ENCODE measurements around the gene DPRX.
"Not testable (repeated sequence)": the region's sequence is repeated elsewhere in the genome, so short reads cannot be mapped to it uniquely, and the experiment has no call there.

The DPRX gene

DNA sequence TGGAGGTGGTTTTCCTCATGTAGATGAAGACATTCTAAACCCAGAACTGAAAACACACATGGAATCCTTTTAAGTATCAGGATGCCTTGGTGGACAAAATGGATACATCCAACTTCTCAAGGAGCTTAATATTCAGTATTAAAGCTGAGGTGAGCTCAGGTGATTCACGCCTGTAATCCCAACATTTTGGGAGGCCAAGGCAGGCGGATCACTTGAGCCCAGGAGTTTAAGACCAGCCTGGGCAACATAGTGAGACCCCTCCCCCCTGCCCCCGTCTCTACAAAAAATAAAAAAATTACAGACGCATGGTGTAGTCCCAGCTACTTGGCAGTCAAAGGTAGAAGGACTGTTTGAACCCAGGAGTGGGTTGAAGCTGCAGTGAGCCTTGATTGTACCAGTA is 28.8 kb downstream of the DPRX start:
- no peak overlapping the region for H3K4me3 ChIP-seq (IDR thresholded peaks at IDR 0.05; ENCODE audit: insufficient read depth, low read depth, low read length)
- no peaks in the 10 kb centered on the region for H3K36me3 ChIP-seq (ENCODE audit: insufficient read depth)
- no peak overlapping the region for H2AFZ ChIP-seq (ENCODE audit: low read depth)
- H3K4me1 ChIP-seq (ENCODE audit: low read depth, poor library complexity, severe bottlenecking) = no peaks in the 10 kb centered on the region
- no peak overlapping the region for H3K27ac ChIP-seq
- H3K79me2 ChIP-seq (ENCODE audit: insufficient read depth, low read depth) = no peaks in the 10 kb centered on the region
- H3K9ac ChIP-seq = no peak overlapping the region
- H4K20me1 ChIP-seq (ENCODE audit: insufficient read depth) = no peaks in the 10 kb centered on the region
- TF ChIP-seq CTCF (conservative IDR thresholded peaks at IDR 0.05; ENCODE audit: low read depth, low read length) = no peak
- H3K4me2 ChIP-seq = no peak overlapping the region
- no peaks in the 10 kb centered on the region for H3K27me3 ChIP-seq (ENCODE audit: insufficient read depth, low read depth)

DNA sequence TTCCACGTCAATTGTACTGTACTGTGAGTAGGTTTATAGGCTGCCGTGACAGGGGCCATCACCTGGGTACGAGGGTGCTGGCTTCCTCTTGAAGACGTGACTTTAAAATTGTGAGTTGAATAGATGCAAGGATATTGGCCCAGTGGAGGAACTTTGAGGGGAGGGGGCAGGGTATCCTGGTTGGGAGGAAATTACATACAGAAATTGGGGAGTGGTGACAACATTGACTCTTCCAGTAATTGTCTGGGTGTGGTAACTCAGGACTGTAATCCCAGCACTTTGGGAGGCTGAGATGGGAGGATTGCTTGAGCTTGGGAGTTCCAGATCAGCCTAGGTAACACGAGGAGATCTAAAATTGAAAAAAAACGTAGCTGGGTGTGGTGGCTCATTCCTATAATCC is 30.4 kb downstream of the DPRX start:
- Histone ChIP-seq H3K9ac (no peak overlapping the region), H3K4me3 (IDR thresholded peaks at IDR 0.05; ENCODE audit: insufficient read depth, low read depth, low read length) (no peak overlapping the region), H3K27ac (no peak overlapping the region), H4K20me1 (ENCODE audit: insufficient read depth) (no peaks in the 10 kb centered on the region), H3K36me3 (ENCODE audit: insufficient read depth) (no peaks in the 10 kb centered on the region), H2AFZ (ENCODE audit: low read depth) (no peak overlapping the region), H3K79me2 (ENCODE audit: insufficient read depth, low read depth) (no peaks in the 10 kb centered on the region), H3K4me2 (no peak overlapping the region), H3K4me1 (ENCODE audit: low read depth, poor library complexity, severe bottlenecking) (no peaks in the 10 kb centered on the region), H3K27me3 (ENCODE audit: insufficient read depth, low read depth) (no peaks in the 10 kb centered on the region)
- TF ChIP-seq CTCF (conservative IDR thresholded peaks at IDR 0.05; ENCODE audit: low read depth, low read length) = no peak

- Histone ChIP-seq H3K4me1 (ENCODE audit: low read depth, poor library complexity, severe bottlenecking) (no peaks in the 10 kb centered on the region), H3K4me2 (no peak overlapping the region), H2AFZ (ENCODE audit: low read depth) (no peak overlapping the region), H3K9ac (no peak overlapping the region), H3K4me3 (IDR thresholded peaks at IDR 0.05; ENCODE audit: insufficient read depth, low read depth, low read length) (no peak overlapping the region), H3K79me2 (ENCODE audit: insufficient read depth, low read depth) (no peaks in the 10 kb centered on the region), H3K27ac (no peak overlapping the region), H3K36me3 (ENCODE audit: insufficient read depth) (no peaks in the 10 kb centered on the region), H4K20me1 (ENCODE audit: insufficient read depth) (no peaks in the 10 kb centered on the region), H3K27me3 (ENCODE audit: insufficient read depth, low read depth) (no peaks in the 10 kb centered on the region)
- TF ChIP-seq CTCF (conservative IDR thresholded peaks at IDR 0.05; ENCODE audit: low read depth, low read length) = no peak
Observed at GRCh38 chr19:53664152-53664551, 32.4 kb downstream of the DPRX start.

GRCh38 chr19:53664760-53665159 is 33.0 kb downstream of the DPRX start:
- H3K79me2 ChIP-seq (ENCODE audit: insufficient read depth, low read depth) = no peaks in the 10 kb centered on the region
- H4K20me1 ChIP-seq (ENCODE audit: insufficient read depth) = no peaks in the 10 kb centered on the region
- H2AFZ ChIP-seq (ENCODE audit: low read depth) = no peak overlapping the region
- H3K4me3 ChIP-seq (IDR thresholded peaks at IDR 0.05; ENCODE audit: insufficient read depth, low read depth, low read length) = no peak overlapping the region
- H3K4me1 ChIP-seq (ENCODE audit: low read depth, poor library complexity, severe bottlenecking) = no peaks in the 10 kb centered on the region
- no peak overlapping the region for H3K4me2 ChIP-seq
- no peaks in the 10 kb centered on the region for H3K36me3 ChIP-seq (ENCODE audit: insufficient read depth)
- H3K27ac ChIP-seq = no peak overlapping the region
- TF ChIP-seq CTCF (conservative IDR thresholded peaks at IDR 0.05; ENCODE audit: low read depth, low read length) = no peak
- H3K9ac ChIP-seq = no peak overlapping the region
- no peaks in the 10 kb centered on the region for H3K27me3 ChIP-seq (ENCODE audit: insufficient read depth, low read depth)

GRCh38 chr19:53666331-53666730 is 34.5 kb downstream of the DPRX start:
- H2AFZ ChIP-seq (ENCODE audit: low read depth); H3K4me2 ChIP-seq; H3K9ac ChIP-seq; H3K79me2 ChIP-seq (ENCODE audit: insufficient read depth, low read depth); H3K36me3 ChIP-seq (ENCODE audit: insufficient read depth); H3K27ac ChIP-seq; H3K4me1 ChIP-seq (ENCODE audit: low read depth, poor library complexity, severe bottlenecking); H3K4me3 ChIP-seq (IDR thresholded peaks at IDR 0.05; ENCODE audit: insufficient read depth, low read depth, low read length); H3K27me3 ChIP-seq (ENCODE audit: insufficient read depth, low read depth); H4K20me1 ChIP-seq (ENCODE audit: insufficient read depth): not testable (repeated sequence)

DNA sequence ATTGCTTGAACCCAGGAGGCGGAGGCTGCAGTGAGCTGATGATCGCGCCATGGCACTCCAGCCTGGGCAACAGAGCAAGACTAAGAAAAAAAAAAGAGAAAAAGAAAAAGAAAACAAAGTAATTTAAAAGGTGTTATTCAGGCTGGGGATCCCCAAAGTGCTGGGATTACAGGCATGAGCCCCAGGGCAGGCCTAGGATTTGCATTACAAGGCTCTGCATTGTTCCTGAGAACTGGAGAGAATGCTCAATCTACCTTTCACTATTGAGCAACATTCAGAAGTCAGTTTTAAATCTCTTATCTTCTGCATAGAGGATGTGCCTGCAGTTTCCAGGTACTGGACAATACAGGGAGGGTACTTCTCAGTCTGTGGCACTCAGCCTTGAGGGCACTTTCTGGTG is 37.0 kb downstream of the DPRX start:
- H3K27ac ChIP-seq; H3K4me3 ChIP-seq (IDR thresholded peaks at IDR 0.05; ENCODE audit: insufficient read depth, low read depth, low read length); H4K20me1 ChIP-seq (ENCODE audit: insufficient read depth); H3K79me2 ChIP-seq (ENCODE audit: insufficient read depth, low read depth); H3K36me3 ChIP-seq (ENCODE audit: insufficient read depth); H3K4me1 ChIP-seq (ENCODE audit: low read depth, poor library complexity, severe bottlenecking); H3K27me3 ChIP-seq (ENCODE audit: insufficient read depth, low read depth); H2AFZ ChIP-seq (ENCODE audit: low read depth); H3K9ac ChIP-seq; H3K4me2 ChIP-seq: not testable (repeated sequence)

Measured in KMS-11 (cell line).